ENCODE data around the gene NFKBIZ. TPM values are rescaled to one million over a fixed set of nuclear protein-coding genes. Genes with fewer than 3 reads are reported as not detected.

NFKBIZ gene
- total and polyA plus RNA-seq, 4 donors, result 4.8 to 78.8 (median 23.7) TPM

GRCh38 chr3:101870138-101870537 is 20.8 kb downstream of the NFKBIZ start (continued):
- TF ChIP-seq NR2F2 (IDR thresholded peaks at IDR 0.05), result no peak
- no peak for TF ChIP-seq YY1 (IDR thresholded peaks at IDR 0.05)
- TF ChIP-seq TAF1 (conservative IDR thresholded peaks at IDR 0.05), result no peak
- TF ChIP-seq RXRA (IDR thresholded peaks at IDR 0.05), result no peak
- TF ChIP-seq FOXA2 (IDR thresholded peaks at IDR 0.05), result no peak
- TF ChIP-seq ZBTB33 (IDR thresholded peaks at IDR 0.05), result no peak

GRCh38 chr3:101873619-101874018 is 24.3 kb downstream of the NFKBIZ start:
- TF ChIP-seq HNF4G (IDR thresholded peaks at IDR 0.05) (no peak), ZBTB33 (IDR thresholded peaks at IDR 0.05) (no peak), TAF1 (conservative IDR thresholded peaks at IDR 0.05) (no peak), SP1 (IDR thresholded peaks at IDR 0.05) (no peak), GABPA (IDR thresholded peaks at IDR 0.05 in 1 of 2, conservative IDR thresholded peaks at IDR 0.05 in 1 of 2) (no peak), ATF3 (IDR thresholded peaks at IDR 0.05) (no peak)
- DNase-seq (ENCODE audit: low spot score), result no peak
- Histone ChIP-seq H3K4me3 (ENCODE audit: low read depth in 1 of 3, low read length in 3 of 3) (no peak overlapping the region), H3K27ac (ENCODE audit: low read depth in 1 of 2, low read length in 2 of 2) (no peak overlapping the region), H3K36me3 (ENCODE audit: control insufficient read depth in 4 of 4, insufficient read depth in 3 of 4, low read depth in 1 of 4, low read length in 3 of 4) (no peaks in the 10 kb centered on the region), H3K27me3 (ENCODE audit: control insufficient read depth in 4 of 4, insufficient read depth in 4 of 4, low read length in 3 of 4) (no peaks in the 10 kb centered on the region), H3K9me3 (ENCODE audit: control insufficient read depth in 4 of 4, low read length in 3 of 4) (peaks cover 0 to 1% (median 0%) of the 10 kb centered on the region in 4 donors), H3K9ac (ENCODE audit: low read depth in 1 of 2, low read length in 2 of 2) (no peak overlapping the region), H3K4me1 (ENCODE audit: control insufficient read depth in 4 of 4, insufficient read depth in 4 of 4, low read length in 3 of 4) (peaks cover 1 to 10% (median 8%) of the 10 kb centered on the region in 4 donors)
- 79% methylated on average over 2 of the region's 2 CpGs for WGBS

- WGBS, result 67% methylated on average over 8 of the region's 8 CpGs
- no peaks in the 10 kb centered on the region for H3K36me3 ChIP-seq (ENCODE audit: control insufficient read depth in 4 of 4, insufficient read depth in 3 of 4, low read depth in 1 of 4, low read length in 3 of 4)
- no peak for TF ChIP-seq REST (IDR thresholded peaks at IDR 0.05)
- TF ChIP-seq EGR1 (IDR thresholded peaks at IDR 0.05; ENCODE audit: low read depth in 2 of 2), result no peak
- no peak for TF ChIP-seq TAF1 (conservative IDR thresholded peaks at IDR 0.05)
- no peak for TF ChIP-seq GABPA (IDR thresholded peaks at IDR 0.05 in 1 of 2, conservative IDR thresholded peaks at IDR 0.05 in 1 of 2)
- no peak for TF ChIP-seq ATF3 (IDR thresholded peaks at IDR 0.05)
- no peak for TF ChIP-seq FOXA1 (IDR thresholded peaks at IDR 0.05)
- no peak for TF ChIP-seq ZBTB33 (IDR thresholded peaks at IDR 0.05)
- no peak for TF ChIP-seq SP1 (IDR thresholded peaks at IDR 0.05)
- no peak for TF ChIP-seq MAX (IDR thresholded peaks at IDR 0.05)
- no peak for TF ChIP-seq FOXA2 (IDR thresholded peaks at IDR 0.05)
- TF ChIP-seq HNF4A (conservative IDR thresholded peaks at IDR 0.05), result no peak
- no peak for TF ChIP-seq YY1 (IDR thresholded peaks at IDR 0.05)
- TF ChIP-seq JUND (IDR thresholded peaks at IDR 0.05), result no peak
- no peak for TF ChIP-seq CTCF (IDR thresholded peaks at IDR 0.05; ENCODE audit: low read depth, low read length, missing input control)
- no peak for TF ChIP-seq RXRA (IDR thresholded peaks at IDR 0.05)
- TF ChIP-seq HNF4G (IDR thresholded peaks at IDR 0.05), result no peak
Measured at GRCh38 chr3:101876142-101876541, 26.8 kb downstream of the NFKBIZ start.

More at GRCh38 chr3:101876142-101876541, 26.8 kb downstream of the NFKBIZ start:
- DNase-seq (ENCODE audit: low spot score), result no peak
- no peak overlapping the region for H3K27ac ChIP-seq (ENCODE audit: low read depth in 1 of 2, low read length in 2 of 2)
- peaks cover 0 to 1% (median 0%) of the 10 kb centered on the region in 4 donors for H3K9me3 ChIP-seq (ENCODE audit: control insufficient read depth in 4 of 4, low read length in 3 of 4)
- H3K9ac ChIP-seq (ENCODE audit: low read depth in 1 of 2, low read length in 2 of 2), result no peak overlapping the region
- peaks cover 1 to 14% (median 13%) of the 10 kb centered on the region in 4 donors for H3K4me1 ChIP-seq (ENCODE audit: control insufficient read depth in 4 of 4, insufficient read depth in 4 of 4, low read length in 3 of 4)
- H3K27me3 ChIP-seq (ENCODE audit: control insufficient read depth in 4 of 4, insufficient read depth in 4 of 4, low read length in 3 of 4), result no peaks in the 10 kb centered on the region
- no peak overlapping the region for H3K4me3 ChIP-seq (ENCODE audit: low read depth in 1 of 3, low read length in 3 of 3)

All from liver (tissue), 9 donors.